DMS 273 (cell line): ENCODE measurements around the gene PKNOX2.

Experiments
- DNase-seq: peaks from one replicate; lab custom pipeline; 2025; ENCODE audit not compliant: unreplicated experiment; lab: John Stamatoyannopoulos, UW

The PKNOX2 gene

DNA sequence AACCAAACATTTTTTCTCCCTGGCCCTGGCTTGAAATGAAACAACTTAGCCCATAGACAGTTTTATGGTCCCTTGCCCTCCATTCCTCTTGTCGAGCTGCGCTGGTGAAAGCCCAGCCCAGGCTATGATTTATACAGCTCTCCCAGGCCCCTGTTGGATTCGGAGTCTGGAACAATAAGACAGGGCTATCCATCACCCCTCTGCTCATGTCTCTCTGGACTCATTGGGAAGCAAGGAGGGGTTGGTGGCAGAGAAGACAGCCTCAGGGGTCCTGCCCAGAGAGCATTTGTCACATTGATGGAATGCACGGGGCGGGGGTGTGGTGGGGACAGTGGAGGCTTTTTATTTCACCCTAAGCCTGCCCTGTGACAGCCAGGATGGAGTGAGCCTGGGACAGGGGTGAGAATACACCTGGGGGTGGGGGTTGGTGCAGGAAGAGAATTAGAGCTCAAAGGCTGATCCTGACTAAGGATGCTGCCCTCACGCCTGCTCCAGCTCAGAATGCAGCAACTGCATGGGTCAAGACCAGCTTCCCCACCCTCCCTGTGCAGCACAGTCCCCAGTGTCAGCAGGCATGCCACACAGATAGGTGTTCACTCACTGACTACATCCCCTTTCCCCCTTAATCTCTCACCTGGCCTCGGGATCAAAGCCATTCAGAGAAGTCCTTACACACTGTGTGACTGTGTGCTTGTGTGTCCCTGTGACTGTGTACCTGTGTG lies 10.0 kb upstream of the PKNOX2 start:
- DNase-seq = no peak

DNA sequence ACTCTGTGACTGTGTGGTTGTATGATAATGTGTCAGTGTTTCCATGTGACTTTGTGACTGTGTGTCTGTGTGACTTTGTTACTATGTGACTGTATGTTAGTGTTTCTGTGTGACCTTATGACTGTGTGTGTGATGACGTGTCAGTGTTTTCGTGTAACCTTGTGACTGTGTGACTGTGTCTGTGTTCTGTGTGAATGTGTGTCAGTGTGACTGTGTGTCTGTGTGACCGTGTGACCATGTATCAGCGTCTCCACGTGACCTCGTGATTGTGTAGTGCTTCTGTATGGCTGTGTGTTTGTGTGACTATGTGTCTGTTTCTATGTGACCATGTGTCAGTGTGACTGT lies 9.5 kb upstream of the PKNOX2 start:
- no peak for DNase-seq

DNA sequence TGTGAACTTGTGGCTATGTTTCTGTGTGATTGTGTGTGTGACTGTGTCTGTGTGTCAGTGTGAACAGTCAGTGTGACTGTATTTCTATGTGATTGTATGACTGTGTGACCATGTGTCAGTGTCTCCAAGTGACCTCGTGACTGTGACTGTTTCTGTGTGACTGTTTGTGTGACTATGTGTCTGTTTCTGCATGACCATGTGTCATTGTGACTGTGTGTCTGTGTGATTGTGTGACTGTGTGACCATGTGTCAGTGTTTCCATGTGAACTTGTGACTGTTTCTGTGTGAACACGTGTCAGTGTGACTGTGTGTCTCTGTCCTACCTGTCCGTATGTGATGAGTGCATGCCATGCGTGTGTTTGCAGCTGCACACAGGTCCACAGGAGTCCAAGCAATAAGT lies 8.8 kb upstream of the PKNOX2 start:
- no peak for DNase-seq

DNA sequence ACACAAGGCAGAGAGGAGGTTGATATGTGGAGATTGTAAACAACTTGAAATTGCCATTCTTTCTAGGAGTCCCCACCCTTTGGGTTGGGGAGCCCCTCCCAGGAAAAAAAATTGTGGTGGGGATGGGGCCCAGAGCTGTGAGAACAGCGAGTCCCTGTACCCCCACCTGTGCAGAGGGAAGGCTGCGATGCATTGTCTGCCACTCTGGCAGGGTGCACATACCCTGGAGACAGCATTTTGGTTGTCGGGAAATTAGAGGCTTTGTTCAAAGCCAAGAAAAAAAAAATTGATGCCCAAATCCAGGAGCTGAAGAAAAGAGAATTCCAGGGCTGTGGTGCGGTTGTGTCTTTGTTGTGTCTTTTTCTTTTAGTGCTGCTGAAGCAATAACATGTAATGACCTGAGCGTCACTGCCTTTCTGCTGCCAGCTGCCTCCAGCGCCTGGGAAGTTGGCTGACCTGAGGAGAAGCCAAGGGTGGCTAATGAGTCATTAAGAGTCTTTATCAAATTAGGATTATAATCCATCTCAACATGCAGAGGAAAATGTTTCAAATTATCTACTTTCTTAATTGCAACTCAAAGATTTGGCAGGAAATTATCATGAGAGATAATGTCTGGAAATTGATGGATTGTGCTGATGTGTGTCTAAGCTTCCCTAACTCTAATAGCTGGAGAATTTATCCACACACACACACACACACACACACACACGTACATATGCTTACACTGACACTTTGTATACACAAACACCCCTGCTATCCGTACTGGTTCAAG lies 8.0 kb upstream of the PKNOX2 start:
- no peak for DNase-seq

DNA sequence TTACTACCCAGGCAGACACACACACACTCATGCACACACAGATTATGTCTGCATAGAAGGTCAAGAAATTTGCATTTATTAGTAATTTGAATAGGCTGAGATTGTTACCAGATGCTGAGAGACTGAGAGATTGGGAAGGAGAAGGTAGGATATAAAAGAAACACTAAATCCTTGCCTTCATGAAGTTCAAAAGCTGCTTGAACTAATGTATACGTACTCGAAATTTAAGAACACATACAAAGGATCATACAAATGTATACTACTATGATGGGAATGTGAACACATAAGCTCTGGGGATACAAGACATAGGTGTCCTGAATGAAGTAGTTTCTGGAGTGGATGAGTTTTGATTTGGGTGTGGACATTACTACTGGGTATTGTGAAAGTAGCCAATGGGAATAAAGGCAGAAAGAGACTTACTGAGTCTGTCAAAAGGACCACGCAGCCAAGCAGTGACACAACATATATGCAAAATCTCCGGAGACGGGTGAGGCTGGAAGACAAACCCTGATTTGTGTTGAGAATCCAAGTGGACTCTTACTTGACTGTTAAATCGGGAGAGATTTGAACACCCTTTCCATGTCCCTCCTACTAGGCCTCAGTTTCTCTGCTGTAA lies 7.3 kb upstream of the PKNOX2 start:
- no peak for DNase-seq

GRCh38 chr11:125157953-125158680 lies 6.4 kb upstream of the PKNOX2 start:
- no peak for DNase-seq

GRCh38 chr11:125162743-125163142 lies 1.8 kb upstream of the PKNOX2 start:
- DNase-seq = no peak

DNA sequence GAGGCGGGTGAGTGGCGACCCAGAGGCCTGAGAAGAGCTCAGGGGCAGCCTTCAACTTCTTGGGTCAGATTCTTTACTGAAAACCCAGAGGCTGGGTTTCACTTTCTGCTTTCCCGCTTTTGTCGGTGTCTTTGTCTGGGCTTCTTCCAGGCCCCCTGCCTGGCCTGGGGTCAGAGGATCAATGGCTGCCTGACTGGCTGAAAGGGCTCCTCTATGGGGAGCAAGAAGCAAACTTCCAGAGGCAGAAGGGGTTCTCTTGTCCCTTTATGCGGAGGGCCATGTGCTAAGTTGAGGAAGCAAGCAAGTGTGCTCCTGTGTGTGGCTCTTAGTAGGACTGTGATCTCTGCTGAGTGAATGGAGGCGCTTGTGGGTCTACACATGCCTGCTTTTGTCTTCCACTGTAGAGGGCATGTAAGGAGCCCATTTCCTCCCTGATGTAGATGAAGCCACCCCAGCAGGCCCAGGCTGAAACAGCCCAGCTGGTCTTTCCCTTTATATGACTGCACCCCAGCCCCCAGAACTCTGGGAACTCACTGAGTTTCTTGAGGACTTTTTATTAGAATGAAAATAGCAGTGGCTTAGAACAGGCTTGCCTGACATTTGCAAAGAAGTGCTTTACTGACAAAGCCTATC lies 1.0 kb upstream of the PKNOX2 start:
- DNase-seq = no peak

DNA sequence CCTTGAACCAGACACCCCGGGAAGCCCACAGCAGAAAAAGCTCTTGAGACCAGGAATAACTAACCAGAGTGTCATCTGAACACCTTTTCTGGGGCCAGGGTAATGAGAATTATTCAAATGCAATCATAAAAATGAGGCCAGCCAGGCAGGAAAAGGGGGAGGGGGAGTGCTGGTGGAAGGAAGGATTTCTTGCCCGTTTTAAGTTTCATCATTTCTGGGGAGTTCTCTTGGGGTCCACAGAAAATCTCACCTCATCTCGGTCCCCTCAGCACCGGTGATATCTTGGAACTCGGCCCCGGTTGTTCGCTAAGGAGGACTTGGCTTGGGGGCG lies 495 bp upstream of the PKNOX2 start:
- no peak for DNase-seq

GRCh38 chr11:125165111-125165842 lies 726 bp downstream of the PKNOX2 start:
- peak; percentile 70 for DNase-seq

- no peak for DNase-seq
Observed at GRCh38 chr11:125165843-125166763, 1.6 kb downstream of the PKNOX2 start.

DNA sequence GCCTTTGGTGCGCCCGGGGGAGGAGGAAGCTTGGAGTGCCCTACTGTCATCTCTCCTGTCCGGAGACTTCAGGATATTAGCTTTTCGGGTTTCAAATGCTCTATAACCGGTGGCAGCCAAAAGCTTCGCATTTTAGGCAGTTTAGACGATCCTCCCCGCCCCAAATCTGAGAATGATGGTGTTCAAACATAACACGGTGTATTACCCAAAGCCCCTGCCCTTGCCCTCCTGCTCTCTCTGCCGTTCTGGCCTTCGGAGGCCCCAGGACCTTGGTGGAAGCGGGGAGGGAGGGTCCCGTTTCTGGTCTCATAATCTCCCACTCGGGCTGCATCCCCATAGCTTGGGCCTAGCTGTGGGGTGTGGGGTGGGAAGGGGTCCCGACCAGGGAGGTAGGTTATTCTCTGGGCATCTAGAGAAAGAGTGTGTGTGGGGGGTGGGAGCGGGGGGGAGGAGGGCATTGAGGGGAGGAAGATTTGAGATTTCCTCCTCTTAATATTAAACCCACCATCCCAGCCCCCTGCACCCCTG lies 2.3 kb downstream of the PKNOX2 start:
- DNase-seq = no peak

- peak; percentile 63 for DNase-seq
Observed at GRCh38 chr11:125167292-125167953, 2.9 kb downstream of the PKNOX2 start.

- peak; percentile 63 for DNase-seq
Observed at GRCh38 chr11:125167954-125168835, 3.6 kb downstream of the PKNOX2 start.

DNA sequence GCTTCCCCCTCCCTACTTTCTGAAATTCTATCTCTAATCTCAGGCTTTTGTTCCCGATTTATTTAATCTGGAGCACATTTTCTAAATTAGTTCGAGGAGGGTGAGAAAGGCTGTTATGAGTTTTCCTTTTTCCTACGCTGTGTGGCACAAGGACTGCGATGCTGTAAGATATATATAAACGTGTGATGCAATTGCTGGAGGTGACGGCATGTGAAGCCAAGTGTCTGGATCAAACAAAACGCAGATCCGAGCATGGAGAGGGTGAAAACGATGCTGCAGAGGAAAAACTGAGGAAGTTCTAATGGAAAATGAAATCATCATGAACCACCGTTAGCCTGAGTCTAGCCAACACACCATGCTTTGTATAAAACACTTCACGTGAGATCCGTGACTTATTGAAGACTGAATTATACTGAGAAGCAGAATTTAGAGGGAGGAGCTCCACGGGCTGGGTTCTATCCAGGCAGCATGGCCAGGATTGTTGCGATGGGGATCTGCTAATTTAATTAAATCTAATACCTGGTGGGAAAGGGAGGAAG lies 4.4 kb downstream of the PKNOX2 start:
- DNase-seq = peak; percentile 66

DNA sequence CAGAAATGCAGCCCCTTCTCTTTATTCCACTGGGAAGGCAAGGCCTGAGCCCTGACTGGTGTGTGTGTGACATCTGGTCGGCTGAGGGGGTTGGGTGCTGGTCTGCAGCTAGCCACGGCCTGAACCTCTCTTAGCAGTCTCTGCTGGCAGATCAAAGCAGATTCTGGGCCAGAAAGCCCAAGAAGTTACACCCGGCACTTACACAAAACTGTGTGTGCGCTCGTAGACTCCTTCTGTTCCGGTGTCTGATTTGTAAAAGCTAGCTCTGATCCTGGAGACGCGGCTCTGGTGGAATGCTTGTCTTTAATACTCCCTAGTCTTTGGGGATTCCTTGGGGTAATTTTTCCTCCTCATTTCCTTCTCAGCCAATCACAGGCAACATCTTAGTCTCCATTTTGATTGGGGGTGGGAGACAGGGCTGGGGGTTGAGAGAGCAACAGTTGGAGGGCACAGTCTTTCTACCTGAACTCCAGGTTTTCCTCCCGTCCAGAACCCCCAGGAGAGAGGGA lies 5.5 kb downstream of the PKNOX2 start:
- peak; percentile 83 for DNase-seq

- peak; percentile 90 for DNase-seq
Observed at GRCh38 chr11:125170510-125171031, 6.0 kb downstream of the PKNOX2 start.
